ENCODE results near the gene ATP11A. TPM values are rescaled to one million over a fixed set of nuclear protein-coding genes. Genes with fewer than 3 reads are reported as not detected.

ATP11A gene
- total and polyA plus RNA-seq, 2 donors (not counting 3 experiments of a cell fraction or from before 2014, with no cell fraction given), result 16.5 to 88.1 TPM

DNA sequence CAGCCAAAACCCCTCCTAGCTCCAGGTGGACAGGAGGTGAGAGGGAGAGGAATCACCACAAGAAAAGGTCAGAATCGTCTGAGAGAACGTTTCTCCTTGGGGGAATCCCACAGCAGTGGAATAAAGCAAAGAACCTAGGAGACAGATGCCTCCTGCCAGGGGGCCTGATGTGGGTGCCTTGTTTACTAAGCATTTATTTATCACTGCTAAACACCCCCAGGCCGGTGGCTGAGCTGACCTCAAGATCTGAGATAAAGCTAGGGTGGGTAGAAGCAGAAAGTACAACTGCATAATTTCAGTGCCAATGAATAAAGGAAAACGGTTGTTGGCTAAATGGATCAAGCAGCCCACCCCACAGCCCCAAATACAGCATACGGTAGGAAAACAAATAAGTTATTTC, 33.9 kb upstream of the ATP11A start:
- Histone ChIP-seq H3K4me1 (ENCODE audit: control insufficient read depth, extremely low read depth, insufficient read depth, low read length) (peaks cover 2% of the 10 kb centered on the region), H3K27me3 (ENCODE audit: control insufficient read depth in 2 of 2, insufficient read depth in 2 of 2, low read length in 2 of 2) (peaks cover 2 to 6% of the 10 kb centered on the region in 2 experiments), H3K9ac (replicated peaks; ENCODE audit: extremely low read depth, insufficient read depth, low read length) (no peak overlapping the region), H4K20me1 (replicated peaks; ENCODE audit: control insufficient read depth, extremely low read depth, insufficient read depth, low read length) (no peaks in the 10 kb centered on the region), H2AFZ (ENCODE audit: low read depth, low read length) (no peak overlapping the region), H3K27ac (ENCODE audit: insufficient read depth, low read depth, low read length) (no peak overlapping the region), H3K9me3 (replicated peaks; ENCODE audit: control insufficient read depth, insufficient read depth, low read length) (no peaks in the 10 kb centered on the region), H3K79me2 (ENCODE audit: control insufficient read depth, insufficient read depth, low read length) (no peaks in the 10 kb centered on the region), H3K36me3 (ENCODE audit: control insufficient read depth in 2 of 2, extremely low read depth in 1 of 2, insufficient read depth in 2 of 2, low read length in 2 of 2) (no peaks in the 10 kb centered on the region), H3K4me3 (replicated peaks in 1 of 3; ENCODE audit: insufficient read depth in 1 of 3, low read depth in 1 of 3, low read length in 3 of 3) (no peak overlapping the region), H3K9me1 (replicated peaks; ENCODE audit: control insufficient read depth, extremely low read depth, insufficient read depth, low read length) (no peaks in the 10 kb centered on the region), H3K4me2 (ENCODE audit: insufficient read depth, low read length) (no peak overlapping the region)
- no TSS peak for BruUV-seq (replicated peaks)
- POLR2A ChIA-PET, result no interaction called here
- no peak for FAIRE-seq
- intact Hi-C loops (cut with micrococcal nuclease) (no loop called here), dilution Hi-C loops (cut with MboI; ENCODE audit: extremely low pct_ligation_motif_present, low sequenced_read_pairs) (no loop called here)
- TF ChIP-seq, protein P1, sequence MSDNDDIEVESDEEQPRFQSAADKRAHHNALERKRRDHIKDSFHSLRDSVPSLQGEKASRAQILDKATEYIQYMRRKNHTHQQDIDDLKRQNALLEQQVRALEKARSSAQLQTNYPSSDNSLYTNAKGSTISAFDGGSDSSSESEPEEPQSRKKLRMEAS (IDR thresholded peaks at IDR 0.05; ENCODE audit: insufficient read depth, insufficient read length), result no peak
- no peak for TF ChIP-seq MYC (IDR thresholded peaks at IDR 0.05; ENCODE audit: low read depth, low read length)
- no peak for TF ChIP-seq JUN (IDR thresholded peaks at IDR 0.05; ENCODE audit: borderline replicate concordance, insufficient read depth, insufficient read length, low read depth)
- TF ChIP-seq, protein P2, sequence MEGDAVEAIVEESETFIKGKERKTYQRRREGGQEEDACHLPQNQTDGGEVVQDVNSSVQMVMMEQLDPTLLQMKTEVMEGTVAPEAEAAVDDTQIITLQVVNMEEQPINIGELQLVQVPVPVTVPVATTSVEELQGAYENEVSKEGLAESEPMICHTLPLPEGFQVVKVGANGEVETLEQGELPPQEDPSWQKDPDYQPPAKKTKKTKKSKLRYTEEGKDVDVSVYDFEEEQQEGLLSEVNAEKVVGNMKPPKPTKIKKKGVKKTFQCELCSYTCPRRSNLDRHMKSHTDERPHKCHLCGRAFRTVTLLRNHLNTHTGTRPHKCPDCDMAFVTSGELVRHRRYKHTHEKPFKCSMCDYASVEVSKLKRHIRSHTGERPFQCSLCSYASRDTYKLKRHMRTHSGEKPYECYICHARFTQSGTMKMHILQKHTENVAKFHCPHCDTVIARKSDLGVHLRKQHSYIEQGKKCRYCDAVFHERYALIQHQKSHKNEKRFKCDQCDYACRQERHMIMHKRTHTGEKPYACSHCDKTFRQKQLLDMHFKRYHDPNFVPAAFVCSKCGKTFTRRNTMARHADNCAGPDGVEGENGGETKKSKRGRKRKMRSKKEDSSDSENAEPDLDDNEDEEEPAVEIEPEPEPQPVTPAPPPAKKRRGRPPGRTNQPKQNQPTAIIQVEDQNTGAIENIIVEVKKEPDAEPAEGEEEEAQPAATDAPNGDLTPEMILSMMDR (IDR thresholded peaks at IDR 0.05; ENCODE audit: extremely low read depth in 1 of 2, insufficient read depth in 1 of 2, low read depth in 1 of 2, low read length in 2 of 2), result no peak
- TF ChIP-seq GATA2 (IDR thresholded peaks at IDR 0.05; ENCODE audit: insufficient read depth, insufficient read length, low read depth, low read length), result no peak
- no peak for TF ChIP-seq EZH2 (IDR thresholded peaks at IDR 0.05; ENCODE audit: borderline replicate concordance, low read depth, low read length, severe bottlenecking)
- CTCF ChIA-PET, result interaction anchor here (1.5 kb wide), 1 partner anchor 218 kb away, joined by 3 read pairs; no protein-coding TSS in a partner anchor
- DNase-seq (ENCODE audit: low read depth, low spot score), result no peak

All from endothelial cell of umbilical vein (primary cell).